Ecto neural progenitor cell (in vitro differentiated cells): ENCODE results near the gene LDLR.

Experiments
- DNase-seq: peaks from one replicate; pipeline ENCODE4 v3.0.0-alpha.2; 2018; ENCODE audit warnings: low spot score

Gene LDLR

DNA sequence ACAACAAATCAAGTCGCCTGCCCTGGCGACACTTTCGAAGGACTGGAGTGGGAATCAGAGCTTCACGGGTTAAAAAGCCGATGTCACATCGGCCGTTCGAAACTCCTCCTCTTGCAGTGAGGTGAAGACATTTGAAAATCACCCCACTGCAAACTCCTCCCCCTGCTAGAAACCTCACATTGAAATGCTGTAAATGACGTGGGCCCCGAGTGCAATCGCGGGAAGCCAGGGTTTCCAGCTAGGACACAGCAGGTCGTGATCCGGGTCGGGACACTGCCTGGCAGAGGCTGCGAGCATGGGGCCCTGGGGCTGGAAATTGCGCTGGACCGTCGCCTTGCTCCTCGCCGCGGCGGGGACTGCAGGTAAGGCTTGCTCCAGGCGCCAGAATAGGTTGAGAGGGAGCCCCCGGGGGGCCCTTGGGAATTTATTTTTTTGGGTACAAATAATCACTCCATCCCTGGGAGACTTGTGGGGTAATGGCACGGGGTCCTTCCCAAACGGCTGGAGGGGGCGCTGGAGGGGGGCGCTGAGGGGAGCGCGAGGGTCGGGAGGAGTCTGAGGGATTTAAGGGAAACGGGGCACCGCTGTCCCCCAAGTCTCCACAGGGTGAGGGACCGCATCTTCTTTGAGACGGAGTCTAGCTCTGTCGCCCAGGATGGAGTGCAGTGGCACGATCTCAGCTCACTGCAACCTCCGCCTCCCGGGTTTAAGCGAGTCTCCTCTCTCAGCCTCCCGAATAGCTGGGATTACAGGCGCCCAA lies at the start of gene LDLR:
Gene LDLR (plus strand): TSS at position 210 of the 760 bp plus-strand sequence. CDS start 86 bp downstream, at position 296.
- peak; percentile 87 for DNase-seq

DNA sequence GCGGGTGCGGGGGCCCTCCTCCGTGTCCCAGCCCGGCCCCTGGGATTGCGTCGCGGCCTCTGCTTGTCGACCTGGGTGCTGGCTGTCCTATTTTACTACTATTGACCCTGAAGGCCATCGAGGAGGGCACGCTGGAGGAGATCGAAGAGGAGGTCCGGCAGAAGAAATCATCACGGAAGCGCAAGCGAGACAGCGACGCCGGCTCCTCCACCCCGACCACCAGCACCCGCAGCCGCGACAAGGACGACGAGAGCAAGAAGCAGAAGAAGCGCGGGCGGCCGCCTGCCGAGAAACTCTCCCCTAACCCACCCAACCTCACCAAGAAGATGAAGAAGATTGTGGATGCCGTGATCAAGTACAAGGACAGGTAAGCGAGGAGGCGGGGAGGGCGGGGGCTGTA lies 48.1 kb upstream of the LDLR start:
- no peak for DNase-seq

DNA sequence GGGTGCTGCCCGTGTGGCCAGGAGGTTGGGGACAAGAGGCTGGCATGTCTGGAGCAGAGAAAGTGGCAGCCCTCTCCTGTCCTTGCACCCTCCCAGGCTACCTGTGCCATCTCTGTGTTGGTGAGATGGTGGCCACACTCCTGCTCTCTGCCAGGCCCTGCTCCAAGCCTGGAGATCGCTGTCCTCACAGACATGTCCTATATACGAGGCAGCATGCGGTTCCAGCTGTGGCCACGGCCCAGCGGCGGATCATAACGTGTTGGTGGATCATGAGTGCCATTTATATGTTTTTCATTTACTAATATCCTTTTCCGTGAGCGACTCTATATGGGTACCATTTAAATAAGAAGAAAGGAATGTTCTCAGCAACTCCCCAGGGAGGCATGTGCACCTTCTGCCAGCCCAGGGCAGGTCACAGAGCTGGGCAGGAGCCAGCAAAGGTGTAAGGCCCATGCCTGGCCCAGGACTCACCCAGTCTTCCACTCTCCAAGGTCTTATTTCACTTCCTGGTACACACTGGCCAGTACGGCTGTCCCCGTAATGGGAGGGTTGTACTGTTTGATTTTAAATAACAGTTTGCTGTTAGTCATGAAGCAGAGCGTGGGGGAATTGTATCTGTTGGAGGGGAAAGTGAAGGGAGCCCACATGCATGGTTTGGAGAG lies 47.2 kb upstream of the LDLR start:
- no peak for DNase-seq

DNA sequence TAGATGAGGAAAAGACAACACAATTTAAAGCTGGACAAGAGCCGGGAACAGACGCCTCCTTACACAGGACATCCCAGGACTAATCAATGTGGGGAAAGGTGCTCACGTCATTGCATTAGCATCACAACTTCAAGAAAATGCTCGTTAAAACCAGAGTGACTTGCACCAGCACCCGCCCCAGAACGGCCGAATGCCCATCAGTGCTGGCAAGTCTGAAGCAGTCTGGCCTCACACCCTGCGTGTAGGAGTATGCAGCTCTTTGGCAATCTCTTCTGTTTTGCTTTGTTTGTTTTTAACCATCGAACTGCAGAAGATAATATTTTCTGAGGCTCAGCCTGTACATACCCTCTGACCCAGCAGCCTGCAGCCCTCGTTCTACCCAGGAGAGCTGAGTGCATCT lies 44.8 kb upstream of the LDLR start:
- no peak for DNase-seq

DNA sequence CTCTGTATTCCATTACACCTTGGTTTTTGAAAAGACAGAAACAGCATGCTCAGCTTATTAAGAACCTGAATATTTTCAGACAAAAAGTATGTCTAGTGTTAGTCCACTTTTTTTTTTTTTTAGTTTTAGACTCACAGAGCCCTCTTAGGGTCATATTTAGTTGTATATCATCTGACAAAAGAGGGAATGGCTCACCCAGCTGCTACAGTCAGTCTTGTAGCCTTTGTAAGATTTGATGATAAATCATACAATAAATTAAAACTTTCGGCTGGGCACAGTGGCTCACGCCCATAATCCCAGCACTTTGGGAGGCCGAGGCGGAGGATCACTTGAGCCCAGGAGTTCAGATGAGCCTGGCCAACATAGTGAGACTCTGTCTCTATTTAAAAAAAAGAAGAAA lies 43.7 kb upstream of the LDLR start:
- no peak for DNase-seq

DNA sequence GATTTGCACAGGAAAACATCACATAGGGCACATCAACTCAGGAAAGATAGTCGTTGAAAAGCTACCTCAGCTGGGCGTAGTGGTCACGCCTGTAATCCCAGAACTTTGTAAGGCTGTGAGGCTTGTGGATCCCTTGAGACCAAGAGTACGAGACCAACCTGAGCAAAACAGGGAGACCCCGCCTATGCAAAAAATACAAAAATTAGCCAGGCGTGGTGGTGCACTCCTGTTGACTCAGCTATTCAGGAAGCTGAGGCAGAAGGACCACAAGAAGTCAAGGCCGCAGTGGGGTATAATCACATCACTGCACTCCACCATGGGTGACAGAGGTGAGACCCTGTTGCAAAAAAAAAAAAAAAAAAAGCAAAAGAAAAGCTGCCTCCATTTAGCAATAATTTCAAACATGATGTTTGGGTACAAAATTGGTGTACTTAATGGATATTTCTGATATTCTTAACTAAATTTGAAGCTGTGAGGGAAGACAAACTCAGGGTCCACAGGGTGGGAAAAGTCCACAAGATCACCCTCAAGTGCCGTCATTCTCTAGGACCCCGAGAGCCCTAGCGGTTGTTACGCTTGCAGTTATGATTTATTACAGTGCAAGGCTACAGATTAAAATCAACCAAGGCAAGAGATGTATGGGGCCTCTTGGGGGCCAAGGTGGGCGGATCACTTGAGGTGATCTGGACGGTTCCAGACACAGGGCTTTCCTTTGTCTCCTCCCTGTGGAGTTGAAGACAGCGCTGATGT lies 42.5 kb upstream of the LDLR start:
- no peak for DNase-seq

DNA sequence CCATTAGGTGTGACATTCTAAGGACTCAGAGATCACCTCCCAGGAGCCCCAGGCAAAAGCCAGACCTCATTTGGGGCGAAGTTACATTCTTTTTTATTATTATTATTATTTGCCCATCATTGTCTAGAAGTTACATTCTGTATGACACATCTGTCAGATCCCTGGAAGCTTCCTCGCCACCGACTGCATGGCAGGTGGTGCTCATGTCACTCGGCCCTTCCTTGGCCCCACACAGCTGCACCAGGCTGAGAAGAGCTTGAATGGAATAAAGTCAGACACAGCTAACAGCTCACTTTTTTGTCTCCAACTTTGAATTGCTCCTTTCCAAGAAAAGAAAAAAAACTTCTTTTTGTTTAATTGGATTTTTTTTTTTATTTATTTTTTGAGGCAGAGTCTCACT lies 41.4 kb upstream of the LDLR start:
- no peak for DNase-seq

DNA sequence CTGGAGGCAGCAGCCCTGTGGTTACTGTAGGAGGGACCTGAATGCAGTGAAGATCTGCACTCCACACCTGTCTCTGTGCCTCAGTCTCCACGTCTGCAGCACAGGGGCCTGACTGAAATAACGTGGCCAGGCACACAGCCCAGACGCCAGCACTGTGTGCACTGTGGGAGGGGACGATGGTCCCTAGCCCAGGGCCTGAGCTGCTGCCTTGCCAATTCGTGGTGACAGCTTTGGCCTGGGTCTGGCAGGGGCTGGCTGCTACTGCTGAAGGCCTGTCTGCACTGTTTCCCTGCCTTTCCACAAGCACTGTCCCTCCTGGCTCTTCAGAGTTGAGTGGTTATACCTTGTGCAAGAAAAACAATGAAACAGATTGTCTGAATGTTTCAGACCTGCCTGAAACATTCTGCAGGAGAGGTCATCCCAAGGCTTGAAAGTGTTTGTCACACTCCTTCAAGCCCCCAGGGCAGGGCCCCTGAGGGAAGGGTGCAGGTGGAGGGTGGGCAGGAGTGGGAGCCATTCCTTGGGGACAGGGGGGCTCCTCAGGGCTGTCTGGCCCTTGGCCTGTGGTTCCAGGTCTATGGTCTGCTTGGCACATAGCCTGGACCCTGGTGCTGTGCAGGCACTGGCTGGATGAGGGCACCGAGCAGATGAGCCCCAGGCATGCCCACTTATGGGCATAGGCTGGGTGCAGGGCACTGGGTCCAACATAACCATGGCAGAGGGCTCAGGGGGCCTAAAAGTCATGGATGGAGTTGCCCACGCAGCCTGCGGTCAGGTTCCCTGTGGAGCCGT lies 38.7 kb upstream of the LDLR start:
- DNase-seq, result no peak

DNA sequence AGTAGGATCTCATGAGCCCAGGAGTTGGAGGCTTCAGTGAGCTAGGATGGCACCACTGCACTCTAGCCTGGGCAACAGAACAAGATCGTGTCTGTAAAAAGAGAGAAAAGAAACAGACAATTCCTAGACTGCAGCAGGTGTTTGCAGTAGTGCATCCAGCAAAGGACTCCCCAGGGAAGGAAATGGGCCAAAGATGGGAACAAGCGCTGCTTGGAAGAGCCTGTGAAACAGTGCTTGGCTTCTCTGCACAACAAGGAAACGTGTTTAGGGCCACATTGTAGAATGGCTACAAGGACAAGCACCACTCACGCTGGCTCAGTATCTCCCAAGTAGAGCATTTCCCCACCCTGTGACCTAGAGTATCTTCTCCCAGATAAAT lies 35.5 kb upstream of the LDLR start:
- no peak for DNase-seq

DNA sequence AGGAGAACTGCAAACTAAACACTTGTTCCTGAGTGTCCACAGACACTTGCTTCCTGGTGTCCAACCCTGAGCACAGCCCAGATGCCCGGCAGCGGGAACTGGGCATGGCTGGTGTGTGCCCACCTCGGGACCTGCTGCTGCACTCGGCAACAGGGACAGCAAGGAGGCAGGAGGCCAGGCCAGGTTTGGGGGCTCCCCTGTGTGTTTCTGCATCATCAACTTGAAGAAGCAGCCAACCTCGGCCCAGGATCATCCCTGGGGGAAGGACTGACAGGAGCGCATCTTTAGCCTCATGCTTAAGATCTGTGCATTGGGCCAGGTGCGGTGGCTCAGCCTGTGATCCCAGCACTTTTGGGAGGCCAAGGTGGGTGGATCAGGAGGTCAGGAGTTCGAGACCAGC lies 35.1 kb upstream of the LDLR start:
- DNase-seq, result no peak

DNA sequence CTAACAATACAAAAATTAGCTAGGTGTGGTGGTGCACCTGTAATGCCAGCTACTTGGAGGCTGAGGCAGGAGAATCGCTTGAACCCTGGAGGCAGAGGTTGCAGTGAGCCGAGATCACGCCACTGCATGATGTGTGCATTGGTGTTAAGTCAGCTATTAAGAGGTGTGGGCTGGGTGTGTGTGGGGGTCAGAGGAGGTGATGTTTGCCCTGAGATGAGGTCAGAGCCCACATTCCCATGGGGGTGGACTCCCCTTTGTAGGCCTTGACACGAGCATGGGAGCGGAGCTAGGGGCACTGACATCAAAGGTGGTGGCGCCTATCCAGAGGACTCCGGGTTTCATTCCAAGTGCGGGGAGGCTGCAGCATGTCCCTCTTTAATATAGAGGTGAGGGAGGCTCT lies 34.6 kb upstream of the LDLR start:
- DNase-seq, result no peak

DNA sequence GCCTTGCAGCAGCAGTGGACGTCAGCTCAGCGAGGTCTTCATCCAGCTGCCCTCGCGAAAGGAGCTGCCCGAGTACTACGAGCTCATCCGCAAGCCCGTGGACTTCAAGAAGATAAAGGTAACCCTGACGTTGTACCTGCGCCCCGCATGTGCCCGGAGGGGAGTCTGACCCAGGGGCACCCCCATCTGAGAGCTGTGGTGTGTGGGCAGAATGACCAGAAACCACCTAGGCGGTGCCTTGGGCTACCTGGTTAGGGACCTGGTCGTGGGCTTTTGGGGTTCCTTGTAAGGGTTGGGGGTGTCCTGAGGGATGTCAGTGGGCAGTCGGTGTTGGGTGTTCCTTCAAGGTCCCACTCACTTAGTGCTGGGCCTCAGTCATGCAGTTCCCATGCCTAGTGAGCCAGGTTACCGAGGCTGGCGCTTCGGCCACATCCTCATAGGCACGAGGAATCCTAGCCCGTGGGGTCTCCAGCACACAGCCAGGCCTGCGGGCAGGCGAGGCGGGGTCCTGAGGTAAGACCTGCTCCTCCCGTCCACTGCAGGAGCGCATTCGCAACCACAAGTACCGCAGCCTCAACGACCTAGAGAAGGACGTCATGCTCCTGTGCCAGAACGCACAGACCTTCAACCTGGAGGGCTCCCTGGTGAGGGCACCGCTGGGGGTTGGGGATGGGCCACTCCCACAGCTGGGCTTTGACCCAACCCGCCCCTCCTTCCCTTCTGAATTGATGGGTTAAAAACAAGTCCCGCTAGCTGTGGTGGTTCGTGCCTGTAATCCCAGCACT lies 30.8 kb upstream of the LDLR start:
- no peak for DNase-seq

DNA sequence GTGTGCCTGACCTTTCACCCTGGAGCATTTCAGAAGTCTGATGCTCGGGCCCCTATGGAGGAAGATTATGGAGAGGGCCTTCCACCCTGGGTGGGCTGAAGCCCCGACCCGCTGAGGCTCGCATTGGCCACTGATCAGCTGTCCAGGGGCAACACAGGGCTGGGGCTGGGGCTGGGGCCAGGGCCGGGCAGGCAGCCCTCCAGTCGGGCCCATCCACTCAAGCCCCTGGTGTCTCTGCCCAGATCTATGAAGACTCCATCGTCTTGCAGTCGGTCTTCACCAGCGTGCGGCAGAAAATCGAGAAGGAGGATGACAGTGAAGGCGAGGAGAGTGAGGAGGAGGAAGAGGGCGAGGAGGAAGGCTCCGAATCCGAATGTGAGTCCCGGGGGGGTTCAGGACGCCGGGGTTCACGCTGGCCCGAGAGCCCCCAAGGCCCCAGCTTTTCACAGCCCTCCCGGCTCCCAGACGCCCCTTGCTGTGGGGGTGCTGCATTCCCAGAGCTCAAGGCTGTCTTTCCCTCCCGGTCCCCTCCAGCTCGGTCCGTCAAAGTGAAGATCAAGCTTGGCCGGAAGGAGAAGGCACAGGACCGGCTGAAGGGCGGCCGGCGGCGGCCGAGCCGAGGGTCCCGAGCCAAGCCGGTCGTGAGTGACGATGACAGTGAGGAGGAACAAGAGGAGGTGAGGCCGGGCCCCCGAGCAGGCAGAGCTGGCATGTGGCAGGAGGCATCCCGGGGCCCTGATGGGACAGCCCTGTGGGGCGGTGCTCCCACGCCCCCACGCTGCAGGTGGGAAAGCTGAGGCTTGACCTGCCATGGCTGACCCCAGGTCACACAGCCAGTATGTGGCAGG lies 29.5 kb upstream of the LDLR start:
- DNase-seq, result no peak

DNA sequence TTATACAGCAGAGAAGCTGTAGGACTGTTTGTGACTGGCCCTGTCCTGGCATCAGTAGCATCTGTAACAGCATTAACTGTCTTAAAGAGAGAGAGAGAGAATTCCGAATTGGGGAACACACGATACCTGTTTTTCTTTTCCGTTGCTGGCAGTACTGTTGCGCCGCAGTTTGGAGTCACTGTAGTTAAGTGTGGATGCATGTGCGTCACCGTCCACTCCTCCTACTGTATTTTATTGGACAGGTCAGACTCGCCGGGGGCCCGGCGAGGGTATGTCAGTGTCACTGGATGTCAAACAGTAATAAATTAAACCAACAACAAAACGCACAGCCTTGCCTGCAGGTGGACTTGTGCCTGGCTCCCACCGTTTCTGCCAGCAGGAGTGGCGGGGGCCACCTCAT lies 27.3 kb upstream of the LDLR start:
- no peak for DNase-seq

DNA sequence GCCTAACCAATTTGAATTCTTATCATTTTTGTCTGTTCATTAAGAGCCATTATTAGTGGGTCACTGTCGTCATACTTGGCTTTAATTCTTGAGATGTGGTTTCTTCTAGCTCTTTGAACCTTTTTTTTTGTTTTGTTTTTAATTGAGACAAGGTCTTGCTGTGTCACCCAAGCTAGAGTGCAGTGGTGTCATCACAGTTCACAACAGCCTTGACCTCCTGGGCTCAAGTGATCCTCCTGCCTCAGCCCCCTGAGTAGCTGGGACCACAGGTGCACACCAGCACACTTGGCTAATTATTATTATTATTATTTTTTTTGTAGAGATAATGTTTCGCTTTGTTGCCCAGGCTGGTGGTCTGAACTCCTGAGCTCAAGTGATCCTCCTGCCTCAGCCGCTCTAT lies 25.8 kb upstream of the LDLR start:
- DNase-seq, result no peak

DNA sequence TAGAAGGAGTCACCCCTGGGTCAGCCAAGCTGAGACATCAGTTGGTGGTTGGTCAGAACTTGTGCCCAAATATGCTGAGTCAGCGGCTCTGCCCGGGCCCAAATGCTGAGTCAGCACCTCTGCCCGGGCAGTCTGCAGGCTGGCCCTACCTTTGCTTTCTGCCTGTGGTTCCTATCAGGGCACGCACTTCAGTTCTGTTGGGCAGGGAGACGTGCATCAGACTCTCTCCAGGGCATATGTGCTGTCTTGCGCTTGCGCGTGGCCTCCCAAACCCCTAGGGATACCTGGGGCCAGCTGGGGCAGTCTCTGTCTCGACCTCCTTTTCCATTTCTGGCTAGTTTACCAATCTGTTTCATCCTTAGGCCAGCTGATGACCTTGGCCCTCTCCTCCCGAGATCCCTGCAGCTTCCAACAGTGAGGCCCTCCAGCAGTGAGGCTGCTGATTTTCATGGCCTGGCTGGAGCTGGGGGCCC lies 24.4 kb upstream of the LDLR start:
- no peak for DNase-seq

DNA sequence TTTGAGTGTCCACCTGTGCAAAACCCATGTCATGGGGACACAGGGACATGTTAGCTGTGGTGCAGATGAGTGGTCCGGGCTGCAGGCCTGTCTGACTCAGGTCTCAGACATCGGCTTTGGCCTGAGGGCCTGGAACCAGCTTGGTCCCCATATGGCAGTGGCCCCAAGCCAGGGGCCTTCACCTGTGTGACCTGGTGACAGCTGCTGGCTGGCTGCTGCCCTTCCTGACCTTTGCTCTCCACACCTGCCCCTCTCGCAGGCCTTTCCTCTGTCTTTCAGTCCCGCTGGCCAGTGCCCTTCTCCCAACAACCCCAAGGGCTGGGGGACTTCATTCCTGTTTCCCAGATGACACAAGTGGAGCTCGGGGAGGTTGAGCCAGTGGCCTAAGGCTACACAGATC lies 22.9 kb upstream of the LDLR start:
- DNase-seq, result no peak

DNA sequence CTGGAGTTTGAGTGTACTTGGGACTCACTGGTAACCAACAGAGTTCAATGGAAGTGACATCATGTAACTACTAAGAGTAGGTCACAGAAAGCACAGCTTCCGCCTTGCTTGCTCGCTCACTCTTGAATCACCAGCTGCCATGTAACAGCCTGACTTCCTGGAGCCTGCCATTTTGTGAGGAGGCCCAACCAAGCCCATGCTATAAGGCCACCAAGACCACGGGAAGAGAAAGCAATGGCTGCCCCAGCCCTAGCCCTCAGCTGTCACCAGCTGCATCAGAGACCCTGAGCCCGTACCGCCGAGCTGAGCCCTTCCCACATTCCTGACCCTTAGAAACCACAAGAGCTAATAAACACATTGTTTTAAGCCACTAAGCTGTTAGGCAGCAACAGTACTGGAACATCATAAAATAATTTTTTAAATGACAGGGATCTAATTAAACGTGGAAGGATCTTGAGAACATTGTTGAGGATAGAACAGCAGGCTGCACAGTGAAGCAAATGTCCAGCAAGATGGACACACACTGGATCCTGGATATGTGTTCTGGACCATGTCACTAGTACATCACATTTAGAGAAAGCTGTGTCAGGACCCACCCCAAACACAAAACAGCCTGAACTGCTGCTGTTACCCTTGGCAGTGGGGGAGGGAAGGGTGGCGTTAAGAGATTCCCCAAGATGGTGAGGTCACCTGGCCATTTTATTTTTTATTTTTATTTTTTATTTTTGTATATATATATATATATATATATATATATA lies 21.7 kb upstream of the LDLR start:
- no peak for DNase-seq

DNA sequence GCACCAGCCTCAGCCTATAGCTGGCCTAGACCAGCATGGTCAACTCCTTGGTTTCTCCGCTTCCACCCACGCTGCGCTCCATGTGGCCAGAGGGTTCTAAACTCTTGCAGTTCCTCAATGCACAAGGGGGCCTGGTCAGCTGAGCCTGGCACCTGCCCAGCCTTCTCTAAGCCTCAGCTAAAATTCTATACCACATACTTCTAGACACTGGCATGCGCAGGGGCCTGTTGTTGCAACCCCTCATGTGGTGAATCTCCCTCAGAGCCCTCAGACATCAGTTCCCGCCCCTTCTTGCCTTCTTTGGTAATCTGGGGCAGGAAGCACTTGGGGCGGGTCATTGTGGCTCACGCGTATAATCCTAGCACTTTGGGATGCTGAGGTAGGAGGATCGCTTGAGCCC lies 19.7 kb upstream of the LDLR start:
- no peak for DNase-seq

DNA sequence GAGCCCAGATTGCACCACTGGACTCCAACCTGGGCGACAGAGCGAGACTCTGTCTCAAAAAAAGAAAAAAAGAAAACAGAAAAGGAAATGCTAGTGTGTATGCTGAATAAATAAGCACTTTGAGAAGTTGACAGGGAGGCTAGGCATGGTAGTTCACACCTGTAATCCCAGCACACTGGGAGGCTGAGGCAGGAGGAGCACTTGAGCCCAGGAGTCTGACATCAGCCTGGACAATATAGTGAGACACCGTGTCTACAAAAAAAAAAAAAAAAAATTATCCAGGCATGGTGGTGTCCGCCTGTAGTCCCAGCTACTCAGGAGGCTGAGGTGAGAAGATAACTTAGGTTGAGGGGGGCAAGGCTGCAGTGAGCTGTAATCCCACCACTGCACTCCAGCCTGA lies 19.1 kb upstream of the LDLR start:
- no peak for DNase-seq
